HCT116 (cell line): Measurements from ENCODE around the gene LDHA. TPM values are rescaled to one million over a fixed set of nuclear protein-coding genes. Genes with fewer than 3 reads are reported as not detected.
A peak's percentile ranks its signal among the peaks of the same experiment; 100 is the strongest.

Source experiments
- ATAC-seq: fragments of 200-7000 bp; cut with Tn5 transposase; 2 replicates; pipeline ENCODE4 v1.9.1; 2020; ENCODE audit warnings: mild to moderate bottlenecking, moderate library complexity
- BruUV-seq: library from RNA; stranded (reverse); fragments of 400-500 nt; replicated peaks from 2 replicates; lab custom pipeline; 2021; lab: Mats Ljungman, UMichigan
- CTCF ChIA-PET: fragments of 300-600 bp; sonication (Branson Sonifier 250); formaldehyde crosslinking; loops from one replicate; lab custom pipeline; 2021; ENCODE audit warnings: antibody characterized with exemption; lab: Charles Lee
- POLR2A ChIA-PET: fragments of 300-600, 350-600 bp; sonication (Branson Sonifier 250); formaldehyde crosslinking; loops from one replicate; lab custom pipeline; 2021; ENCODE audit warnings: antibody characterized with exemption; lab: Charles Lee
- RAD21 ChIA-PET, 2 experiments: fragments of 300-600 bp; sonication (Branson Sonifier 250); formaldehyde crosslinking; loops; one replicate each; lab custom pipeline; 2023; ENCODE audit warnings: low total read pairs in 2 of 2; ENCODE audit not compliant: uncharacterized antibody in 2 of 2, unreplicated experiment in 2 of 2, low non-redundant PET in 1 of 2; lab: Charles Lee
- DNase-seq: peaks from one replicate; pipeline ENCODE4 v3.0.0-alpha.2; 2010; ENCODE audit warnings: low read depth, low spot score
- H2AFZ ChIP-seq: fragments of 200-600 bp; shearing (Covaris generic), sonication (generic); 2 replicates; pipeline ENCODE4 v1.6.1; 2017; ENCODE audit warnings: low read depth, mixed run types, mixed read lengths, antibody characterized with exemption, low read length; ENCODE audit not compliant: poor library complexity, severe bottlenecking
- H3K27ac ChIP-seq: 2 replicates; pipeline ENCODE4 v1.5.1; 2012; ENCODE audit warnings: low read depth, low read length
- H3K27me3 ChIP-seq: fragments of 200-600 bp; sonication (generic); 2 replicates; pipeline ENCODE4 v1.6.1; 2016; ENCODE audit warnings: mixed run types, low read length, mixed read lengths; ENCODE audit not compliant: insufficient read depth
- H3K36me3 ChIP-seq, 2 experiments: fragments of 200-500 bp in 1 of 2; fragments of 200-600 bp in 1 of 2; sonication (Bioruptor generic) in 1 of 2; sonication (generic) in 1 of 2; 2 replicates each; pipeline versions ENCODE4 v1.5.1 to v1.6.1; 2014 to 2016; ENCODE audit warnings: low read length in 2 of 2, inconsistent platforms in 1 of 2, mixed read lengths in 1 of 2, mixed run types in 1 of 2; ENCODE audit not compliant: insufficient read depth in 2 of 2, control insufficient read depth in 1 of 2
- H3K4me1 ChIP-seq, 2 experiments: fragments of 200-600 bp in 1 of 2; sonication (generic) in 1 of 2; 2 replicates each; pipeline versions ENCODE4 v1.5.1 to v1.6.1; 2012 to 2017; ENCODE audit warnings: low read length in 2 of 2, inconsistent platforms in 1 of 2, mild to moderate bottlenecking in 1 of 2, mixed read lengths in 1 of 2, mixed run types in 1 of 2, moderate library complexity in 1 of 2; ENCODE audit not compliant: insufficient read depth in 2 of 2, control insufficient read depth in 1 of 2
- H3K4me2 ChIP-seq: fragments of 200-600 bp; sonication (generic); 2 replicates; pipeline ENCODE4 v1.6.1; 2017; ENCODE audit warnings: mixed run types, low read length, mixed read lengths
- H3K4me3 ChIP-seq, 2 experiments: fragments of 200-600 bp in 1 of 2; sonication (generic) in 1 of 2; replicated peaks in 1 of 2; 2 replicates each; pipeline ENCODE4 v1.5.1; 2011 to 2016; ENCODE audit warnings: low read length in 2 of 2, control low read depth in 1 of 2, low read depth in 1 of 2, mild to moderate bottlenecking in 1 of 2, mixed read lengths in 1 of 2, mixed run types in 1 of 2
- H3K79me2 ChIP-seq: fragments of 200-600 bp; sonication (generic); 2 replicates; pipeline ENCODE4 v1.6.1; 2017; ENCODE audit warnings: mild to moderate bottlenecking, mixed run types, low read length, moderate library complexity, mixed read lengths; ENCODE audit not compliant: insufficient read depth
- H3K9ac ChIP-seq: fragments of 200-600 bp; sonication (generic); 2 replicates; pipeline ENCODE4 v1.6.1; 2016; ENCODE audit warnings: low read length, mixed read lengths
- H3K9me2 ChIP-seq: fragments of 200-600 bp; sonication (generic), shearing (Covaris generic); 2 replicates; pipeline ENCODE4 v1.6.1; 2017; ENCODE audit warnings: mixed run types, mild to moderate bottlenecking, moderate library complexity; ENCODE audit not compliant: insufficient read depth
- H3K9me3 ChIP-seq, 2 experiments: fragments of 200-500 bp in 1 of 2; fragments of 200-600 bp in 1 of 2; sonication (Bioruptor generic) in 1 of 2; sonication (generic) in 1 of 2; 2 replicates each; pipeline ENCODE4 v1.6.1; 2014 to 2017; ENCODE audit warnings: low read length in 2 of 2, mixed read lengths in 2 of 2, inconsistent platforms in 1 of 2, low read depth in 1 of 2, mild to moderate bottlenecking in 1 of 2, mixed run types in 1 of 2, moderate library complexity in 1 of 2; ENCODE audit not compliant: control insufficient read depth in 1 of 2, insufficient read depth in 1 of 2
- H4K20me1 ChIP-seq: fragments of 200-600 bp; sonication (generic), shearing (Covaris generic); 2 replicates; pipeline ENCODE4 v1.6.1; 2017; ENCODE audit warnings: mixed run types, mild to moderate bottlenecking, moderate library complexity; ENCODE audit not compliant: insufficient read depth
- CBX3 ChIP-seq: IDR thresholded peaks from 2 replicates; pipeline ENCODE4 v1.6.1; 2012; ENCODE audit warnings: low read depth
- EGR1 ChIP-seq: IDR thresholded peaks from 2 replicates; pipeline ENCODE4 v1.6.1; 2012; ENCODE audit warnings: low read depth
- FOSL1 ChIP-seq: IDR thresholded peaks from 2 replicates; pipeline ENCODE4 v1.6.1; 2012; ENCODE audit warnings: low read depth
- POLR2A ChIP-seq: IDR thresholded peaks from 2 replicates; pipeline ENCODE4 v1.7.0; 2011; ENCODE audit warnings: borderline replicate concordance; ENCODE audit not compliant: insufficient read depth, insufficient read length; ENCODE audit errors: extremely low read depth
- POLR2AphosphoS5 ChIP-seq: IDR thresholded peaks from 2 replicates; pipeline ENCODE4 v1.6.1; 2011; ENCODE audit warnings: mild to moderate bottlenecking, low read depth, low read length, moderate library complexity
- SP1 ChIP-seq: IDR thresholded peaks from 2 replicates; pipeline ENCODE4 v1.6.1; 2012; ENCODE audit warnings: low read depth
- TCF7L2 ChIP-seq: IDR thresholded peaks from 2 replicates; pipeline ENCODE4 v1.7.0; 2011; ENCODE audit warnings: borderline replicate concordance, inconsistent platforms; ENCODE audit not compliant: insufficient read depth, insufficient read length; ENCODE audit errors: extremely low read depth
- ZFX ChIP-seq: fragments of 450-650 bp; IDR thresholded peaks from 2 replicates; pipeline ENCODE4 v1.6.1; 2017
- intact Hi-C: fragments of 100-400 bp; cut with micrococcal nuclease; formaldehyde crosslinking; loops from 2 replicates; pipeline ENCODE4 v1.10.0; 2022
- total RNA-seq: library from RNA; stranded (reverse); gene quantifications from one replicate; pipeline ENCODE4 v1.2.1, GENCODE V29; 2021; ENCODE audit not compliant: unreplicated experiment
- TF ChIP-seq, protein P1 (sequence below): IDR thresholded peaks from 2 replicates; pipeline ENCODE4 v1.6.1; 2012
- TF ChIP-seq, protein P2 (sequence below), 3 experiments: fragments of 200-600 bp in 1 of 3; sonication (generic) in 1 of 3; IDR thresholded peaks in 2 of 3; conservative IDR thresholded peaks in 1 of 3; 2 replicates each; pipeline ENCODE4 v1.5.1; 2012 to 2017; ENCODE audit warnings: low read depth in 2 of 3, low read length in 2 of 3, antibody characterized with exemption in 1 of 3, borderline replicate concordance in 1 of 3, control low read depth in 1 of 3, mild to moderate bottlenecking in 1 of 3, mixed read lengths in 1 of 3, mixed run types in 1 of 3, moderate library complexity in 1 of 3; ENCODE audit not compliant: insufficient read depth in 1 of 3

Gene LDHA
- total RNA-seq, 1 experiment from 2014 or later, result 974 TPM

DNA sequence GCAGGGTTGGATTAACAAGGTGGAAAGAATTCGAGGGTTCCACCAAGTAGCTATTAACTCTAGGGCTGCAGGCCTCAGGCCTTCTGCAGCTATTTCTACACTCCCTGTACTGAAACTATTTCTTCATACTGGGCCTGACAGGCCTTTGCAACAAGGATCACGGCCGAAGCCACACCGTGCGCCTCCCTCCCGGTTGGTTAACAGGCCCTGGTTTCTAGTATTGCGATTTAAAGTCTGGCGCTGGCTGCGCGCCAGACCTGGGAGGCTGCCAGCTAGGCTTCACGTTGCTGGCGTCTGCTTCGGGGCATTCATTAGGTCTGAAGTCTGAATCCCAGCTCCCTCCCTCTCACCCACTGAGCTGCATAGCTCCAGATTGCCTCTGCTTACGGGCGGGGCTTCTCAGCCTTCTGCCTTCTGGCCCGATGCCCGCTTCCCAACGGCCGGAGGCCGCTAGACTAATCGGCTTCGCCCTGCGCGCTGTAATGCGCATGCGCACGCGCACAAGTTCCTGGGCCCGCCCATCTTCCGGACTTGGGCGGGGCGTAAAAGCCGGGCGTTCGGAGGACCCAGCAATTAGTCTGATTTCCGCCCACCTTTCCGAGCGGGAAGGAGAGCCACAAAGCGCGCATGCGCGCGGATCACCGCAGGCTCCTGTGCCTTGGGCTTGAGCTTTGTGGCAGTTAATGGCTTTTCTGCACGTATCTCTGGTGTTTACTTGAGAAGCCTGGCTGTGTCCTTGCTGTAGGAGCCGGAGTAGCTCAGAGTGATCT is 1.6 kb downstream of the LDHA start:
- peak; percentile 97 for DNase-seq
- Histone ChIP-seq H3K9me3 (no peaks in the 10 kb centered on the region), H4K20me1 (peaks cover 24% of the 10 kb centered on the region; the same call in 1 of the 2 replicates), H3K27me3 (no peaks in the 10 kb centered on the region), H3K9ac (peak overlapping the region; percentile 98), H3K79me2 (peaks cover 65% of the 10 kb centered on the region), H3K36me3 (peaks cover 40 to 48% of the 10 kb centered on the region in 2 experiments), H2AFZ (no peak overlapping the region), H3K4me2 (peak overlapping the region; percentile 92), H3K4me3 (peak overlapping the region; percentile 91 to 100), H3K27ac (peak overlapping the region; percentile 98), H3K9me2 (no peaks in the 10 kb centered on the region), H3K4me1 (peaks cover 11 to 25% of the 10 kb centered on the region in 2 experiments)
- RAD21 ChIA-PET, result no interaction called here
- peak; percentile 86 for ATAC-seq
- intact Hi-C loops, result loop anchor here (2.0 to 5.0 kb wide), 2 partner anchors 73 to 131 kb away; partner anchors contain the start of genes GTF2H1, HPS5 and TSG101
- no peak for TF ChIP-seq CBX3
- TF ChIP-seq, protein P1, sequence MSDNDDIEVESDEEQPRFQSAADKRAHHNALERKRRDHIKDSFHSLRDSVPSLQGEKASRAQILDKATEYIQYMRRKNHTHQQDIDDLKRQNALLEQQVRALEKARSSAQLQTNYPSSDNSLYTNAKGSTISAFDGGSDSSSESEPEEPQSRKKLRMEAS, result peak; percentile 51; the same call in 1 of the 2 replicates
- TF ChIP-seq POLR2A, result peak; percentile 50
- TF ChIP-seq POLR2AphosphoS5, result peak; percentile 75
- no peak for TF ChIP-seq TCF7L2
- TF ChIP-seq SP1, result peak; percentile 30; the same call in 1 of the 2 replicates
- TF ChIP-seq, protein P2, sequence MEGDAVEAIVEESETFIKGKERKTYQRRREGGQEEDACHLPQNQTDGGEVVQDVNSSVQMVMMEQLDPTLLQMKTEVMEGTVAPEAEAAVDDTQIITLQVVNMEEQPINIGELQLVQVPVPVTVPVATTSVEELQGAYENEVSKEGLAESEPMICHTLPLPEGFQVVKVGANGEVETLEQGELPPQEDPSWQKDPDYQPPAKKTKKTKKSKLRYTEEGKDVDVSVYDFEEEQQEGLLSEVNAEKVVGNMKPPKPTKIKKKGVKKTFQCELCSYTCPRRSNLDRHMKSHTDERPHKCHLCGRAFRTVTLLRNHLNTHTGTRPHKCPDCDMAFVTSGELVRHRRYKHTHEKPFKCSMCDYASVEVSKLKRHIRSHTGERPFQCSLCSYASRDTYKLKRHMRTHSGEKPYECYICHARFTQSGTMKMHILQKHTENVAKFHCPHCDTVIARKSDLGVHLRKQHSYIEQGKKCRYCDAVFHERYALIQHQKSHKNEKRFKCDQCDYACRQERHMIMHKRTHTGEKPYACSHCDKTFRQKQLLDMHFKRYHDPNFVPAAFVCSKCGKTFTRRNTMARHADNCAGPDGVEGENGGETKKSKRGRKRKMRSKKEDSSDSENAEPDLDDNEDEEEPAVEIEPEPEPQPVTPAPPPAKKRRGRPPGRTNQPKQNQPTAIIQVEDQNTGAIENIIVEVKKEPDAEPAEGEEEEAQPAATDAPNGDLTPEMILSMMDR (IDR thresholded peaks at IDR 0.05 in 2 of 3, conservative IDR thresholded peaks at IDR 0.05 in 1 of 3; ENCODE audit: borderline replicate concordance in 1 of 3, insufficient read depth in 1 of 3, low read depth in 2 of 3, low read length in 2 of 3), result no peak
- no peak for TF ChIP-seq FOSL1
- peak; percentile 79 for TF ChIP-seq EGR1
- peak; percentile 60; the same call in 1 of the 2 replicates for TF ChIP-seq ZFX
- CTCF ChIA-PET, result interaction anchor here (1.3 to 1.7 kb wide), 2 partner anchors 14 to 280 kb away, joined by 4 to 10 read pairs; no protein-coding TSS in a partner anchor
- no TSS peak for BruUV-seq
- POLR2A ChIA-PET, result interaction anchor here (1.0 to 5.1 kb wide), 8 partner anchors 11 to 131 kb away, joined by 5 to 88 read pairs (median 10); partner anchors contain the start of genes GTF2H1, HPS5 and TSG101
